HEK293T (cell line): ENCODE measurements around the gene UBALD2.

Experiments used
- CTCF ChIA-PET: fragments of 350-600 bp; formaldehyde crosslinking; extraction: SDS; loops from one replicate; lab custom pipeline; 2021; ENCODE audit warnings: antibody characterized with exemption, inconsistent platforms; lab: Yijun Ruan, JAX
- POLR2A ChIA-PET: fragments of 350-600 bp; formaldehyde crosslinking; extraction: SDS; loops from one replicate; lab custom pipeline; 2020; ENCODE audit warnings: antibody characterized with exemption, inconsistent platforms; lab: Yijun Ruan, JAX
- DNase-seq: peaks from one replicate; pipeline ENCODE4 v3.0.0; 2012; ENCODE audit warnings: mixed read lengths; ENCODE audit errors: extremely low spot score
- ARNT ChIP-seq: fragments of 450-650 bp; IDR thresholded peaks from 2 replicates; pipeline ENCODE4 v1.6.1; 2017; ENCODE audit warnings: mild to moderate bottlenecking
- BHLHE40 ChIP-seq: fragments of 450-650 bp; IDR thresholded peaks from 2 replicates; pipeline ENCODE4 v1.6.1; 2016; ENCODE audit warnings: mild to moderate bottlenecking, moderate library complexity, borderline replicate concordance
- CTBP1 ChIP-seq: fragments of 450-650 bp; IDR thresholded peaks from 2 replicates; pipeline ENCODE4 v1.6.1; 2016; ENCODE audit warnings: borderline replicate concordance
- ELF4 ChIP-seq: fragments of 450-650 bp; IDR thresholded peaks from 2 replicates; pipeline ENCODE4 v1.6.1; 2017; ENCODE audit warnings: antibody characterized with exemption
- FOXA1 ChIP-seq: fragments of 450-650 bp; IDR thresholded peaks from 2 replicates; pipeline ENCODE4 v1.6.1; 2016; ENCODE audit warnings: mild to moderate bottlenecking
- FOXK2 ChIP-seq: fragments of 450-650 bp; IDR thresholded peaks from 2 replicates; pipeline ENCODE4 v1.6.1; 2016; ENCODE audit warnings: mild to moderate bottlenecking
- FOXM1 ChIP-seq: fragments of 450-650 bp; IDR thresholded peaks from 2 replicates; pipeline ENCODE4 v1.6.1; 2017; ENCODE audit warnings: mild to moderate bottlenecking, borderline replicate concordance
- HDGF ChIP-seq: fragments of 450-650 bp; IDR thresholded peaks from 2 replicates; pipeline ENCODE4 v1.6.1; 2017; ENCODE audit warnings: antibody characterized with exemption, borderline replicate concordance
- L3MBTL2 ChIP-seq: fragments of 450-650 bp; conservative IDR thresholded peaks from 2 replicates; pipeline ENCODE4 v1.6.1; 2016; ENCODE audit warnings: mild to moderate bottlenecking
- LEF1 ChIP-seq: fragments of 450-650 bp; IDR thresholded peaks from 2 replicates; pipeline ENCODE4 v1.6.1; 2017; ENCODE audit warnings: mild to moderate bottlenecking, borderline replicate concordance
- NFRKB ChIP-seq: fragments of 450-650 bp; IDR thresholded peaks from 2 replicates; pipeline ENCODE4 v1.6.1; 2016; ENCODE audit warnings: mild to moderate bottlenecking, moderate library complexity
- PKNOX1 ChIP-seq: fragments of 450-650 bp; IDR thresholded peaks from 2 replicates; pipeline ENCODE4 v1.6.1; 2016
- SP1 ChIP-seq: fragments of 450-650 bp; IDR thresholded peaks from 2 replicates; pipeline ENCODE4 v1.6.1; 2017
- SUZ12 ChIP-seq: fragments of 450-650 bp; IDR thresholded peaks from 2 replicates; pipeline ENCODE4 v1.6.1; 2016; ENCODE audit warnings: mild to moderate bottlenecking
- TARDBP ChIP-seq: fragments of 450-650 bp; IDR thresholded peaks from 2 replicates; pipeline ENCODE4 v1.6.1; 2016
- ZNF384 ChIP-seq: fragments of 450-650 bp; IDR thresholded peaks from 2 replicates; pipeline ENCODE4 v1.6.1; 2016

UBALD2 gene

GRCh38 chr17:76268991-76269981 lies 4.1 kb downstream of the UBALD2 start:
- DNase-seq = no peak
- no peak for TF ChIP-seq PKNOX1
- TF ChIP-seq FOXK2 = no peak
- TF ChIP-seq L3MBTL2 = no peak
- TF ChIP-seq HDGF = no peak
- TF ChIP-seq SUZ12 = no peak
- TF ChIP-seq ELF4 = no peak
- no peak for TF ChIP-seq ARNT
- no peak for TF ChIP-seq SP1

GRCh38 chr17:76270127-76270592 lies 5.0 kb downstream of the UBALD2 start:
- ChIA-PET CTCF (interaction anchor here (4.1 kb wide), 1 partner anchor 9 kb away, joined by 29 read pairs; no protein-coding TSS in a partner anchor), POLR2A (no interaction called here)
- TF ChIP-seq PKNOX1 (no peak), ZNF384 (no peak), FOXK2 (no peak), ARNT (no peak), LEF1 (no peak), HDGF (no peak), CTBP1 (no peak), FOXA1 (no peak), NFRKB (no peak), SUZ12 (no peak), TARDBP (no peak), L3MBTL2 (no peak), ELF4 (no peak), BHLHE40 (no peak), SP1 (no peak), FOXM1 (no peak)
- DNase-seq = no peak

More at GRCh38 chr17:76268991-76269981, 4.1 kb downstream of the UBALD2 start:
- CTCF ChIA-PET = interaction anchor here (4.1 kb wide), 1 partner anchor 10 kb away, joined by 29 read pairs; no protein-coding TSS in a partner anchor
- POLR2A ChIA-PET = interaction anchor here (0.6 to 1.5 kb wide), 3 partner anchors 11 to 26 kb away, joined by 3 read pairs; no protein-coding TSS in a partner anchor

GRCh38 chr17:76270770-76271668 lies 5.9 kb downstream of the UBALD2 start:
- POLR2A ChIA-PET = no interaction called here
- CTCF ChIA-PET = interaction anchor here (1.0 kb wide), 1 partner anchor 9 kb away, joined by 3 read pairs; no protein-coding TSS in a partner anchor
- DNase-seq = no peak
- no peak for TF ChIP-seq ARNT
- TF ChIP-seq NFRKB = no peak
- no peak for TF ChIP-seq SP1
- TF ChIP-seq SUZ12 = no peak
- TF ChIP-seq BHLHE40 = no peak
- TF ChIP-seq FOXA1 = no peak
- TF ChIP-seq LEF1 = no peak
- no peak for TF ChIP-seq FOXM1
- TF ChIP-seq ZNF384 = no peak
- TF ChIP-seq L3MBTL2 = no peak
- TF ChIP-seq ELF4 = no peak
- TF ChIP-seq FOXK2 = no peak
- TF ChIP-seq CTBP1 = no peak
- TF ChIP-seq PKNOX1 = no peak
- no peak for TF ChIP-seq TARDBP
- TF ChIP-seq HDGF = no peak

GRCh38 chr17:76271669-76272540 lies 6.8 kb downstream of the UBALD2 start:
- no peak for DNase-seq
- TF ChIP-seq FOXM1 = no peak
- TF ChIP-seq LEF1 = no peak
- no peak for TF ChIP-seq SUZ12
- TF ChIP-seq ELF4 = no peak
- no peak for TF ChIP-seq FOXK2
- TF ChIP-seq CTBP1 = no peak
- no peak for TF ChIP-seq FOXA1
- TF ChIP-seq HDGF = no peak
- no peak for TF ChIP-seq NFRKB
- TF ChIP-seq TARDBP = no peak
- no peak for TF ChIP-seq L3MBTL2
- TF ChIP-seq PKNOX1 = no peak
- TF ChIP-seq ZNF384 = no peak
- TF ChIP-seq ARNT = no peak
- no peak for TF ChIP-seq BHLHE40
- TF ChIP-seq SP1 = no peak
- CTCF ChIA-PET = interaction anchor here (1.0 kb wide), 1 partner anchor 8 kb away, joined by 3 read pairs; no protein-coding TSS in a partner anchor
- POLR2A ChIA-PET = interaction anchor here (1.5 kb wide), 1 partner anchor 31 kb away, joined by 3 read pairs; no protein-coding TSS in a partner anchor
